ENCODE measurements around the gene DLST. TPM values are rescaled to one million over a fixed set of nuclear protein-coding genes. Genes with fewer than 3 reads are reported as not detected.

DLST gene
- total RNA-seq, 1 donor: 50.9 TPM

GRCh38 chr14:74859757-74860552, 21.8 kb upstream of the DLST start:
- DNase-seq (ENCODE audit: low read depth in 2 of 3, low spot score in 2 of 3): no peak

- DNase-seq (ENCODE audit: low read depth in 2 of 3, low spot score in 2 of 3): peak; percentile 79 to 92 (median 79)
Measured at GRCh38 chr14:74860899-74861733, 20.6 kb upstream of the DLST start.

- no peak for DNase-seq (ENCODE audit: low read depth in 2 of 3, low spot score in 2 of 3)
Measured at GRCh38 chr14:74861734-74862090, 20.0 kb upstream of the DLST start.

GRCh38 chr14:74863274-74863673, 18.4 kb upstream of the DLST start:
- peak in 1 of 3 donors; percentile 50 for DNase-seq (ENCODE audit: low read depth in 2 of 3, low spot score in 2 of 3)

- DNase-seq (ENCODE audit: low read depth in 2 of 3, low spot score in 2 of 3): peak in 1 of 3 donors; percentile 28
Measured at GRCh38 chr14:74864198-74864597, 17.5 kb upstream of the DLST start.

- DNase-seq (ENCODE audit: low read depth in 2 of 3, low spot score in 2 of 3): no peak
Measured at GRCh38 chr14:74865156-74865555, 16.6 kb upstream of the DLST start.

- no peak for DNase-seq (ENCODE audit: low read depth in 2 of 3, low spot score in 2 of 3)
Measured at GRCh38 chr14:74866708-74867389, 14.9 kb upstream of the DLST start.

- DNase-seq (ENCODE audit: low read depth in 2 of 3, low spot score in 2 of 3): peak in 2 of 3 donors; percentile 53 to 85
Measured at GRCh38 chr14:74867673-74868072, 14.0 kb upstream of the DLST start.

GRCh38 chr14:74868739-74869138, 13.0 kb upstream of the DLST start:
- no peak for DNase-seq (ENCODE audit: low read depth in 2 of 3, low spot score in 2 of 3)

- no peak for DNase-seq (ENCODE audit: low read depth in 2 of 3, low spot score in 2 of 3)
Measured at GRCh38 chr14:74871819-74872218, 9.9 kb upstream of the DLST start.

- DNase-seq (ENCODE audit: low read depth in 2 of 3, low spot score in 2 of 3): no peak
Measured at GRCh38 chr14:74875204-74875603, 6.5 kb upstream of the DLST start.

- peak in 2 of 3 donors; percentile 56 to 77 for DNase-seq (ENCODE audit: low read depth in 2 of 3, low spot score in 2 of 3)
Measured at GRCh38 chr14:74875941-74876913, 5.5 kb upstream of the DLST start, which contains the start of gene PROX2. Gene PROX2, minus strand, starts transcription at chr14:74876145. Its CDS starts 12,311 bp downstream, at chr14:74863834.

- DNase-seq (ENCODE audit: low read depth in 2 of 3, low spot score in 2 of 3): no peak
Measured at GRCh38 chr14:74879427-74880182, 2.1 kb upstream of the DLST start.

GRCh38 chr14:74882103-74882920, 596 bp downstream of the DLST start:
- DNase-seq (ENCODE audit: low read depth in 2 of 3, low spot score in 2 of 3): peak in 2 of 3 donors; percentile 39 to 68

- DNase-seq (ENCODE audit: low read depth in 2 of 3, low spot score in 2 of 3): no peak
Measured at GRCh38 chr14:74886001-74886400, 4.3 kb downstream of the DLST start.

- peak in 1 of 3 donors; percentile 27 for DNase-seq (ENCODE audit: low read depth in 2 of 3, low spot score in 2 of 3)
Measured at GRCh38 chr14:74888164-74889158, 6.7 kb downstream of the DLST start.

- no peak for DNase-seq (ENCODE audit: low read depth in 2 of 3, low spot score in 2 of 3)
Measured at GRCh38 chr14:74890262-74890661, 8.5 kb downstream of the DLST start.
